Activated CD4-positive, CD25-positive, alpha-beta regulatory T cell treated with anti-CD3 and anti-CD28 coated beads, Interleukin-2, amount 50 U/mL, for 16 hours (primary cell): ENCODE measurements around the gene CREG1.
"Not testable (repeated sequence)": the region's sequence is repeated elsewhere in the genome, so short reads cannot be mapped to it uniquely, and the experiment has no call there.

Source experiments
- DNase-seq: peaks from one replicate; pipeline ENCODE4 v3.0.0-alpha.2; 2020; ENCODE audit warnings: low read depth, low spot score

CREG1 gene

GRCh38 chr1:167553136-167554027 lies at the start of gene CREG1:
TSS of gene CREG1 (minus strand) at chr1:167553762.
- peak; percentile 74 for DNase-seq

GRCh38 chr1:167602840-167603239 lies 49.3 kb upstream of the CREG1 start:
- DNase-seq, result no peak

GRCh38 chr1:167601442-167602383 lies 48.2 kb upstream of the CREG1 start:
- no peak for DNase-seq

- DNase-seq, result peak; percentile 18
These were observed 46.5 kb upstream of the CREG1 start for GRCh38 chr1:167599957-167600581.

- no peak for DNase-seq
These were observed 41.3 kb upstream of the CREG1 start for GRCh38 chr1:167594822-167595221.

GRCh38 chr1:167593860-167594259 lies 40.3 kb upstream of the CREG1 start:
- no peak for DNase-seq

GRCh38 chr1:167592475-167592874 lies 38.9 kb upstream of the CREG1 start:
- DNase-seq, result no peak

- no peak for DNase-seq
These were observed 34.8 kb upstream of the CREG1 start for GRCh38 chr1:167588361-167588760.

- no peak for DNase-seq
These were observed 34.3 kb upstream of the CREG1 start for GRCh38 chr1:167587872-167588271.

- no peak for DNase-seq
These were observed 33.8 kb upstream of the CREG1 start for GRCh38 chr1:167587342-167587741.

GRCh38 chr1:167584581-167584980 lies 31.0 kb upstream of the CREG1 start:
- no peak for DNase-seq

GRCh38 chr1:167582722-167583121 lies 29.2 kb upstream of the CREG1 start:
- no peak for DNase-seq

GRCh38 chr1:167582064-167582463 lies 28.5 kb upstream of the CREG1 start:
- DNase-seq, result no peak

- DNase-seq, result no peak
These were observed 26.4 kb upstream of the CREG1 start for GRCh38 chr1:167579986-167580385.

- no peak for DNase-seq
These were observed 25.5 kb upstream of the CREG1 start for GRCh38 chr1:167578939-167579521.

- DNase-seq, result no peak
These were observed 22.1 kb upstream of the CREG1 start for GRCh38 chr1:167575649-167576048.

- DNase-seq, result no peak
These were observed 19.5 kb upstream of the CREG1 start for GRCh38 chr1:167573035-167573434.

- DNase-seq, result not testable (repeated sequence)
These were observed 17.1 kb upstream of the CREG1 start for GRCh38 chr1:167570712-167571111.

GRCh38 chr1:167567663-167568062 lies 14.1 kb upstream of the CREG1 start:
- no peak for DNase-seq

- DNase-seq, result no peak
These were observed 13.2 kb upstream of the CREG1 start for GRCh38 chr1:167566766-167567165.

GRCh38 chr1:167565922-167566321 lies 12.4 kb upstream of the CREG1 start:
- DNase-seq, result no peak
